Gastroesophageal sphincter (tissue), 4 donors: ENCODE measurements around the gene SLC25A47. TPM values are rescaled to one million over a fixed set of nuclear protein-coding genes. Genes with fewer than 3 reads are reported as not detected.
A peak's percentile ranks its signal among the peaks of the same experiment; 100 is the strongest.
"Not testable (repeated sequence)": the region's sequence is repeated elsewhere in the genome, so short reads cannot be mapped to it uniquely, and the experiment has no call there.

ENCODE experiments used
- ATAC-seq: fragments of 150-250 bp; one replicate; pipeline ENCODE4 v1.9.1; 2016; ENCODE audit warnings: mild to moderate bottlenecking, moderate library complexity
- H3K27ac ChIP-seq, 4 donors: fragments of 200-600 bp; sonication (generic) in 3 of 4; 1 replicate in 3 of 4; 2 replicates in 1 of 4; pipeline ENCODE4 v1.5.1; 2016 to 2019
- H3K27me3 ChIP-seq: fragments of 200-600 bp; sonication (generic); one replicate; pipeline ENCODE4 v1.5.1; 2019
- H3K36me3 ChIP-seq, 2 donors: fragments of 200-600 bp; sonication (generic); one replicate each; pipeline ENCODE4 v1.5.1; 2019; ENCODE audit warnings: control low read depth in 1 of 2
- H3K4me1 ChIP-seq, 3 donors: fragments of 200-600 bp; sonication (generic); 1 replicate in 2 of 3; 2 replicates in 1 of 3; pipeline ENCODE4 v1.5.1; 2016 to 2019; ENCODE audit warnings: control low read depth in 2 of 3
- H3K4me3 ChIP-seq, 2 donors: fragments of 200-600 bp; sonication (generic); one replicate each; pipeline ENCODE4 v1.5.1; 2019; ENCODE audit warnings: mild to moderate bottlenecking in 1 of 2, moderate library complexity in 1 of 2
- H3K9me3 ChIP-seq, 3 donors: fragments of 200-600 bp; sonication (generic); one replicate each; pipeline ENCODE4 v1.5.1; 2017 to 2019; ENCODE audit warnings: control low read depth in 2 of 3
- EP300 ChIP-seq: sonication (generic); formaldehyde crosslinking; IDR thresholded peaks from one replicate; pipeline ENCODE4 v1.6.1; 2017; ENCODE audit warnings: antibody characterized with exemption, mild to moderate bottlenecking
- POLR2A ChIP-seq, 2 donors: fragments of 450-650 bp; IDR thresholded peaks; one replicate each; pipeline ENCODE4 v1.6.1; 2017; ENCODE audit warnings: antibody characterized with exemption in 2 of 2, mild to moderate bottlenecking in 2 of 2, moderate library complexity in 1 of 2
- POLR2AphosphoS5 ChIP-seq: sonication (generic); formaldehyde crosslinking; IDR thresholded peaks from one replicate; pipeline ENCODE4 v1.6.1; 2017; ENCODE audit warnings: antibody characterized with exemption
- WGBS, 2 donors: methylation state at CpG; one replicate each; pipeline ENCODE4 v1.1.5; 2018; ENCODE audit warnings: low coverage in 1 of 2; 5-methylcytosine and 5-hydroxymethylcytosine counted together
- total RNA-seq, 4 donors: library from RNA; depleted of rRNA; stranded (reverse); fragments of >200 nt; gene quantifications; one replicate each; pipeline ENCODE4 v1.1.0, GENCODE V29; 2016
- TF ChIP-seq, protein P1 (sequence below), 4 experiments: fragments of 200-600 bp in 2 of 4; fragments of 450-650 bp in 2 of 4; sonication (generic) in 1 of 4; IDR thresholded peaks; one replicate each; pipeline ENCODE4 v1.5.1; 2017 to 2019; ENCODE audit warnings: antibody characterized with exemption in 4 of 4, mild to moderate bottlenecking in 2 of 4, moderate library complexity in 2 of 4

SLC25A47 gene
- total RNA-seq, 4 donors from 2014 or later = 0.31 TPM; not detected in 3

DNA sequence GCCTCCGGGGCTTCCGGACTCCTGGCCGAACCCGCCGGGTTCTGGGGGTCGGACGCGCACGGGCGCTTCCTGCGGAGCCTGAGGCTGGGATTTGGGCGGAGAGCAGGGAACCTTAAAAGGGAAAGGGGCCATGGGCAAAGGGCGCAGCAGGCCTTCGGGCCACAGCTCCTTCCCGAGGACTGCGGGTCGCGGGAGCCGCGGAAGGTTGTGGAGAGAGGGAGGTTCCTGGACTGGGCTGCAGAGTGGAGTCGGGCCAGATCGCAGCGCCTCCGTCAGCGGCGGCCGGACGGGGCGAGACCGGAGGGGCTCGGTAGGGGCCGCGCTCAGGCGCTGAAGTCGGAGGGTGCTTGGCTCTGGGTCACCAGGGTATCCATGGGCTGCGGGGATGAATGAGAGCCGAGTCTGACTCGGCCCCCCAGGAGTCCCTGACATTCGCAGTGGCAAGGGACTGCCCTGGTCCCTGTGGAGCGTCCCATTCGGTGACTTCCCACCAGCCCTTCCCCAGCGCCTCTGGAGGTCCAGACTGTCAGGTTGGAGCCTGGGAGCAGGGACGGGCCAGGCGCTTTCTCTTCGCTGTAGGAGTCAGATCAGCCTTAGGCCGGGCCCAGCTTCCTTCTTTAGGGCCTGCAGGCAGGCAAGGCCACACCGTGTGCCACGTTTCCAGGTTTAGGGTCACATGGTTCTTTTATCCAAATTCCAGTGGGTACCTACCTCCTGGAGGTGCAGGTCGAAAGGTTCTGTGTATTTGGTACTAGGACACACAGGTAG is 16.0 kb upstream of the SLC25A47 start:
- H3K36me3 ChIP-seq = no peaks in the 10 kb centered on the region
- H3K9me3 ChIP-seq = no peaks in the 10 kb centered on the region
- H3K27me3 ChIP-seq = no peaks in the 10 kb centered on the region
- peak; percentile 29 for ATAC-seq
- H3K4me1 ChIP-seq = peaks cover 0 to 68% (median 18%) of the 10 kb centered on the region in 3 donors
- 40% methylated on average over 2 of the region's 49 CpGs; no CpG with 5 or more reads in 1 of the 2 donors for WGBS, 2 donors
- TF ChIP-seq POLR2AphosphoS5 = no peak
- H3K27ac ChIP-seq = peak overlapping the region; percentile 37 to 95 (median 84)
- peak overlapping the region; percentile 73 to 98 for H3K4me3 ChIP-seq

DNA sequence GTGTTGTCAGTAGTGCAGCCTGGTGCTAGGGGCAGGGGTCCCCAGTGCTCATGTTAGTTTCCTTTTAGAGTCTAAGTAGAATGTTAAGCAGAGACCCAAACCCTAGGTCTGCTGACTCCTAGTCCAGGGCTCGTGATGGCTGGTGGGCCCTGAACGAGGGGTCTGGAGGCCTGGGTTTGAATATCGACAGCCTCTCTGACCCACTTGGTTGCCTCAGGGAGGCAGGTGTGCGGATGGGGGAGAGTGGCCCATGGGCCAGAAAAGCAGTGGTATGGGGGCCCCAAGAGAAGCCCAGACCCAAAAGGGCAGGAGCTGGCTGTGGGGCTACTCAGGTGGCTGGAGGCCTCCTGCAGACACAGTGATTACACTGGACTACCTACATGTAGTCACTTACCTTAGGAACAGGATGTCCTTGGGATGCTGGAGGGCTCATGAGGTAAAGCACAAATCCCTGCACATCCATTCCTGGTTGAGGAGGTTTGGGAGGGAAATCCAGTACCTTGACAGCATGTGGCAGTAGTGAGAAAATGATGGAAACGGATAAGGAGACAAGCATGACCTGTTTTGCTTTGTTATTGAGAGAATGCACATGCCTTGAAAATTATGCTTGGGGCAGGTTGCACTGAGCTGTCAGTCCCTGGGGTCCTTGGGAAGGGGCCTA is 15.2 kb upstream of the SLC25A47 start:
- no peaks in the 10 kb centered on the region for H3K36me3 ChIP-seq
- H3K27ac ChIP-seq = peak overlapping the region in 3 of 4 donors; percentile 78 to 95 (median 91)
- H3K9me3 ChIP-seq = no peaks in the 10 kb centered on the region
- TF ChIP-seq EP300 (no peak), POLR2A (IDR thresholded peaks at IDR 0.05) (no peak), POLR2AphosphoS5 (no peak)
- TF ChIP-seq, protein P1, sequence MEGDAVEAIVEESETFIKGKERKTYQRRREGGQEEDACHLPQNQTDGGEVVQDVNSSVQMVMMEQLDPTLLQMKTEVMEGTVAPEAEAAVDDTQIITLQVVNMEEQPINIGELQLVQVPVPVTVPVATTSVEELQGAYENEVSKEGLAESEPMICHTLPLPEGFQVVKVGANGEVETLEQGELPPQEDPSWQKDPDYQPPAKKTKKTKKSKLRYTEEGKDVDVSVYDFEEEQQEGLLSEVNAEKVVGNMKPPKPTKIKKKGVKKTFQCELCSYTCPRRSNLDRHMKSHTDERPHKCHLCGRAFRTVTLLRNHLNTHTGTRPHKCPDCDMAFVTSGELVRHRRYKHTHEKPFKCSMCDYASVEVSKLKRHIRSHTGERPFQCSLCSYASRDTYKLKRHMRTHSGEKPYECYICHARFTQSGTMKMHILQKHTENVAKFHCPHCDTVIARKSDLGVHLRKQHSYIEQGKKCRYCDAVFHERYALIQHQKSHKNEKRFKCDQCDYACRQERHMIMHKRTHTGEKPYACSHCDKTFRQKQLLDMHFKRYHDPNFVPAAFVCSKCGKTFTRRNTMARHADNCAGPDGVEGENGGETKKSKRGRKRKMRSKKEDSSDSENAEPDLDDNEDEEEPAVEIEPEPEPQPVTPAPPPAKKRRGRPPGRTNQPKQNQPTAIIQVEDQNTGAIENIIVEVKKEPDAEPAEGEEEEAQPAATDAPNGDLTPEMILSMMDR (IDR thresholded peaks at IDR 0.05) = no peak
- peak overlapping the region in 1 of 2 donors; percentile 98 for H3K4me3 ChIP-seq
- ATAC-seq = no peak
- peaks cover 0 to 61% (median 18%) of the 10 kb centered on the region in 3 donors for H3K4me1 ChIP-seq
- peaks cover 3% of the 10 kb centered on the region for H3K27me3 ChIP-seq
- 63 to 64% methylated on average over 1 of the region's 5 CpGs for WGBS, 2 donors

DNA sequence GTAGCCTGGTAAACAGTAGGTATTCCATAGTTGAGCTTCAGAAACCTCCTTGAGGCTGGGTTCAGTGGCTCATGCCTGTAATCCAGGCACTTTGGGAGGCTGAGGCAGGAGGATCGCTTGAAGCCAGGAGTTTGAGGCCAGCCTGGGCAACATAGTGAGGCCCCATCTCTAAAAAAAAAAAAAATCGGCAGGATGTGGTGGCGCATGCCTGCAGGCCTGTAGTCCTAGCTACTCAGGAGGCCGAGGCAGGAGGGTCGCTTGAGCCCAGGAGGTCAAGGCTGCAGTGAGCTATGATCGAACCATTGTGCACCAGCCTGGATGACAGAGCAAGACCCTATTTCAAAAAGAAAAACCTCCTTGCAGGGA is 14.7 kb upstream of the SLC25A47 start:
- H3K27me3 ChIP-seq, H3K9me3 ChIP-seq, ATAC-seq, H3K4me3 ChIP-seq, H3K36me3 ChIP-seq: not testable (repeated sequence)
- WGBS, 2 donors = 74 to 83% methylated on average over 3 to 5 of the region's 6 CpGs
- peak overlapping the region in 2 of 4 donors; percentile 91 to 95 for H3K27ac ChIP-seq
- H3K4me1 ChIP-seq = peaks cover 0 to 56% (median 18%) of the 10 kb centered on the region in 3 donors

DNA sequence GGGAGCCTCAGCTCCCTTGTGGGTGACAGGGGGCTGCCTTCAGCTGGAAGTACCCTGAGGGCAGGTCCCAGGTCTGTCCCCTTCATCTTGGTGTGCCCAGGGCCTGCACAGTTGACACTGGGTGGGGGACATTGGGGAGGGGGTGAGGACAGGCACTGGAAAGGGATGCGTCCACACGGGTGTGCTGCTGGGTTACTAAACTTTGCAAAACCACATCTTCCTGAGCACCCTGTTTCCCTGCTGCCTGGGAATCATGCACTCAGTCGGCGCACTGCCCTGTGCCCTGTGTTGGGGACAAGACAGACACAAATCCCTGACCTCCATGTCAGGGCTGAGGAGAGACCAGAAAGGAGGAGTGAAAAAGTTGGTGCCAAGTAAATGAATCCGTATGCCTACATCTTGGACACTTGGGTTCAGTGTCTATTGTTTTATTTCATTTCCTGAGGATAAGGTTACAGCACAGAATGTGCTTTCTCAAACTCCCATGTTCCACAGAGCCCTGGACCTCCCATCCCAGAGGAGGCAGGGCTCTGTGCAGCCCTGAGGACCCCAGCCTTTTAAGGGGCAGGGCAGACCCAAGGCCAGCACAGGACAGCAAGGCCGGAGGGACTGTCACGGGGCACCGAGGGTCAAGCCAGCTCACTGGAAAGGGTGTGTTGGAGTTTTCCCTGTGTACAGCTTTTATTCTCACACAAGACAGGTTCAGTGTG is 14.0 kb upstream of the SLC25A47 start:
- 70% methylated on average over 3 of the region's 8 CpGs; no CpG with 5 or more reads in 1 of the 2 donors for WGBS, 2 donors
- no peak for ATAC-seq
- Histone ChIP-seq H3K27ac (peak overlapping the region in 3 of 4 donors; percentile 45 to 91 (median 50)), H3K4me3 (no peak overlapping the region), H3K9me3 (no peaks in the 10 kb centered on the region), H3K36me3 (no peaks in the 10 kb centered on the region), H3K4me1 (peaks cover 0 to 48% (median 16%) of the 10 kb centered on the region in 3 donors), H3K27me3 (peaks cover 8% of the 10 kb centered on the region)
- TF ChIP-seq EP300 (no peak), POLR2AphosphoS5 (no peak), POLR2A (IDR thresholded peaks at IDR 0.05) (no peak)
- TF ChIP-seq, protein P1 (IDR thresholded peaks at IDR 0.05) = no peak

DNA sequence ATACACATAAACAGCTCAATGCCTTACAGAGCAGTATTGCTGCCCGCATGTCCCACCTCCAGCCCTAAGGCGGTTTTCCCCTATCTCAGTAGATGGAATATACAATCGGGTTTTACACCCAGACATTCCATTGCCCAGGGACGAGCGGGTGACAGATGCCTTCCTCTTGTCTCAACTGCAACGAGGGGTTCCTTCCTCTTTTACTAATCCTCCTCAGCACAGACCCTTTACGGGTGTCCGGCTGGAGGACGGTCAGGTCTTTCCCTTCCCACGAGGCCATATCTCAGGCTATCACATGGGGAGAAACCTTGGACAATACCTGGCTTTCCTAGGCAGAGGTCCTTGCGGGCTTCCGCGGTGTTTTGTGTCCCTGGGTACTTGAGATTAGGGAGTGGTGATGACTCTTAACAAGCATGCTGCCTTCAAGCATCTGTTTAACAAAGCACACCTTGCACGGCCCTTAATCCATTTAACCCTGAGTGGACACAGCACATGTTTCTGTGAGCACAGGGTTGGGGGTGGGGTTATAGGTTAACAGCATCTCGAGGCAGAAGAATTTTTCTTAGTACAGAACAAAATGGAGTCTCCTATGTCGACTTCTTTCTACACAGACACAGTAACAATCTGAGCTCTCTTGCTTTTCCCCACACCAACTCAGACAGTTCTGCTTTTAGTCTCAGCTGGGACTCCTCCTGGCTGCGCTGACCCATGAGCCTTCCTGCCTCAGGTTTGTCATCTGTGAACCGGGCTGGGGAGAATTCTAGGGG is 10.8 kb upstream of the SLC25A47 start:
- H3K27me3 ChIP-seq, ATAC-seq, H3K4me3 ChIP-seq, H3K27ac ChIP-seq, H3K36me3 ChIP-seq, H3K9me3 ChIP-seq: not testable (repeated sequence)
- H3K4me1 ChIP-seq = peaks cover 0 to 23% (median 5%) of the 10 kb centered on the region in 3 donors
- WGBS, 2 donors = 24 to 60% methylated on average over 1 to 15 of the region's 18 CpGs
